AG04450 (cell line): ENCODE data around the gene ARHGEF4. TPM values are rescaled to one million over a fixed set of nuclear protein-coding genes. Genes with fewer than 3 reads are reported as not detected.

Experiments
- CTCF ChIA-PET: fragments of 300-600, 350-600 bp; formaldehyde crosslinking; extraction: SDS; loops from one replicate; lab custom pipeline; 2022; ENCODE audit warnings: antibody characterized with exemption, inconsistent platforms; lab: Charles Lee
- POLR2A ChIA-PET: fragments of 350-600 bp; formaldehyde crosslinking; extraction: SDS; loops from one replicate; lab custom pipeline; 2021; ENCODE audit warnings: antibody characterized with exemption, inconsistent platforms; lab: Yijun Ruan, JAX
- DNase-seq: peaks from one replicate; pipeline ENCODE4 v3.0.0-alpha.2; 2011; ENCODE audit warnings: low read depth, low spot score
- H3K27ac ChIP-seq: one replicate; pipeline ENCODE4 v1.5.1; 2012; ENCODE audit warnings: low read depth, low read length, control low read depth
- H3K27me3 ChIP-seq: one replicate; pipeline ENCODE4 v1.6.0; 2012; ENCODE audit warnings: low read length; ENCODE audit not compliant: control insufficient read depth, insufficient read depth
- H3K4me3 ChIP-seq: 2 replicates; pipeline ENCODE4 v1.5.1; 2011; ENCODE audit warnings: mild to moderate bottlenecking, low read depth, low read length, control low read depth
- H3K9me3 ChIP-seq: 2 replicates; pipeline ENCODE4 v1.5.1; 2012; ENCODE audit warnings: low read length; ENCODE audit not compliant: control insufficient read depth, insufficient read depth
- CTCF ChIP-seq: IDR thresholded peaks from 2 replicates; pipeline ENCODE4 v1.5.1; 2011; ENCODE audit warnings: low read depth, low read length, control low read depth, inconsistent platforms
- polyA minus RNA-seq: library from RNA; depleted of rRNA, polyadenylated mRNA; stranded (reverse); fragments of >200 nt; gene quantifications from 2 replicates; pipeline ENCODE4 v1.2.3, GENCODE V29; 2011; rRNA and poly(A)+ RNA removed
- polyA plus RNA-seq: library from polyadenylated mRNA; depleted of rRNA; stranded (reverse); fragments of >200 nt; gene quantifications from 2 replicates; pipeline ENCODE4 v1.2.3, GENCODE V29; 2011; rRNA removed

ARHGEF4 gene
- 0.84 and 0.95 TPM in 2 replicates for polyA plus RNA-seq
- polyA minus RNA-seq: 0.70 and 0.92 TPM in 2 replicates

GRCh38 chr2:130836501-130837174 is at the start of gene ARHGEF4:
TSS of gene ARHGEF4 (plus strand) at chr2:130836914. CDS start at chr2:130836954, 40 bp downstream.
- Histone ChIP-seq H3K27ac (no peak within 1 kb of the TSS), H3K27me3 (peaks cover 34% of the 10 kb centered on the region), H3K9me3 (no peaks in the 10 kb centered on the region; the same call in 1 of the 2 replicates), H3K4me3 (peak within 1 kb of the TSS; percentile 31; the same call in 1 of the 2 replicates)
- ChIA-PET POLR2A (no interaction called here), CTCF (interaction anchor here (1.5 kb wide), 1 partner anchor 38 kb away, joined by 4 read pairs; no protein-coding TSS in a partner anchor)
- no peak for DNase-seq
- no peak for TF ChIP-seq CTCF

- ChIA-PET POLR2A (no interaction called here), CTCF (no interaction called here)
- no peaks in the 10 kb centered on the region for H3K27me3 ChIP-seq
- no peak overlapping the region for H3K27ac ChIP-seq
- H3K4me3 ChIP-seq: no peak overlapping the region
- no peak for DNase-seq
- no peaks in the 10 kb centered on the region for H3K9me3 ChIP-seq
- TF ChIP-seq CTCF: no peak
Observed at GRCh38 chr2:130787841-130788240, 48.9 kb upstream of the ARHGEF4 start.

- POLR2A ChIA-PET: no interaction called here
Observed at GRCh38 chr2:130790312-130790711, 46.4 kb upstream of the ARHGEF4 start.

GRCh38 chr2:130790804-130791616 is 45.7 kb upstream of the ARHGEF4 start:
- POLR2A ChIA-PET: no interaction called here
- no peak for DNase-seq
- no peaks in the 10 kb centered on the region for H3K9me3 ChIP-seq
- H3K27ac ChIP-seq: no peak overlapping the region
- CTCF ChIA-PET: interaction anchor here (0.6 to 1.5 kb wide), 5 partner anchors 83 to 610 kb away, joined by 3 to 4 read pairs (median 3); partner anchors contain the start of gene SMPD4
- no peak for TF ChIP-seq CTCF
- no peaks in the 10 kb centered on the region for H3K27me3 ChIP-seq
- H3K4me3 ChIP-seq: no peak overlapping the region

More at GRCh38 chr2:130790312-130790711, 46.4 kb upstream of the ARHGEF4 start:
- Histone ChIP-seq H3K27ac (no peak overlapping the region), H3K4me3 (no peak overlapping the region), H3K9me3 (no peaks in the 10 kb centered on the region), H3K27me3 (no peaks in the 10 kb centered on the region)
- TF ChIP-seq CTCF: no peak
- CTCF ChIA-PET: interaction anchor here (0.6 to 1.5 kb wide), 4 partner anchors 83 to 609 kb away, joined by 3 to 4 read pairs (median 3); partner anchors contain the start of gene SMPD4
- DNase-seq: no peak
